ENCODE measurements around the gene SFXN3.

SFXN3 gene

DNA sequence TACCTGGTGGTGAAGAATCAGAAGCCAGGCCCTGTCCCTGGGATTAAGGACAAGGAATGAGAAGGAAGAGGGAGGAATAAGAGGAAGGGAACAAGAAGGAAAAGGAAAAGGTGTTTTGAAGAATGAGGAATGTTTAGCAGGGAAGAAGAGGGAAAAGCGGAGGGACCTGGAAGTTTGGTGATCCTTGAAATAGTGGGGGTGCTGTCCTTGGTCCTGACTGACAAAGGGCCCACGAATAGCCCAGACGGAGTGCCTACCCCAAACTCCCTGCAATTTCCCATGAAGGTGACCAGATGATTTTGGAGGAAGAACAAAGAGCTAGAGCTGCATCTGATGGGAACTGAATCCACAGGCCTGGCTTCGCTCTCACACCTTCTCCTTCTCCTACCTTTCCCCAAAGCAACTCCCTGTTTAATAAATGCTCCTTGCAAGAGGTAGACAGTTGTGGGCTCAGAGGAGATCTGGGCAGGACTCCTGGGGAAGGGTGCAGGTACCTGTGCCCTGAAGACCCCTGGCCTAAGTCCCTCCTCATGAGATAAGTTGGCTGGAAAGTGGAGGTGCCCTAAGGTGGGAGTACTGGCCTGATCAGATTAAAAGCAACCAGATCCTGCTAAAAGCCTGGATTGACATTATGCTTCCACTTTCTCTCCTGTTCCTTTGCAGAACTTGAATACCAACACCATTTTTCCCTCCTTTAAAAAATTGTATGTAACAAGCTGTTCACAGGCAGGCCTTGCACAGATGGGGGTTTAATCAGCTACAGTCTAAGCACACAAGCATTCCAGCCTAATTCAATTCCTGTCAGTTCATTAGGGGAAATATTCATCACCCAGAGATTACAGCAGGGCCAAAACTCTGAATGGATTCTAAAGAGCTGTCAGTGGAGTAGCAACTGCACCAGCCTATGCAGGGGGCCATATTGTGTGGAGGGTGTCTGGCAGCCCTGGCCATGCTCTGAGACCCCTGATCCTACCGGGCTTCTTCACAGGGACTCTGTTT is 50.2 kb downstream of the SFXN3 start:
- Histone ChIP-seq H3K9ac (ENCODE audit: low read length) (no peak overlapping the region), H3K4me1 (ENCODE audit: insufficient read depth, low read length, severe bottlenecking) (no peaks in the 10 kb centered on the region), H4K20me1 (ENCODE audit: insufficient read depth, low read length) (no peaks in the 10 kb centered on the region), H3K4me2 (ENCODE audit: low read length) (no peak overlapping the region), H3F3A (ENCODE audit: insufficient read depth, low read length) (no peaks in the 10 kb centered on the region), H3K9me3 (ENCODE audit: low read length) (no peaks in the 10 kb centered on the region), H3K79me2 (ENCODE audit: insufficient read depth, low read length) (no peaks in the 10 kb centered on the region), H2AFZ (ENCODE audit: low read length) (no peak overlapping the region), H3K4me3 (ENCODE audit: low read depth, low read length, poor library complexity, severe bottlenecking) (no peak overlapping the region), H3K9me2 (ENCODE audit: low read depth, low read length) (no peaks in the 10 kb centered on the region), H3K27ac (ENCODE audit: low read depth, low read length, poor library complexity, severe bottlenecking) (no peak overlapping the region), H3K36me3 (ENCODE audit: insufficient read depth, low read length) (no peaks in the 10 kb centered on the region), H3K27me3 (ENCODE audit: insufficient read depth, low read length) (no peaks in the 10 kb centered on the region)
- TF ChIP-seq EZH2 (IDR thresholded peaks at IDR 0.05; ENCODE audit: borderline replicate concordance, low read length), result no peak

GRCh38 chr10:101085846-101086245 is 54.8 kb downstream of the SFXN3 start:
- Histone ChIP-seq H3K4me1 (ENCODE audit: insufficient read depth, low read length, severe bottlenecking) (no peaks in the 10 kb centered on the region), H3K27me3 (ENCODE audit: insufficient read depth, low read length) (no peaks in the 10 kb centered on the region), H2AFZ (ENCODE audit: low read length) (no peak overlapping the region), H3F3A (ENCODE audit: insufficient read depth, low read length) (no peaks in the 10 kb centered on the region), H3K4me2 (ENCODE audit: low read length) (no peak overlapping the region), H3K36me3 (ENCODE audit: insufficient read depth, low read length) (no peaks in the 10 kb centered on the region), H3K4me3 (ENCODE audit: low read depth, low read length, poor library complexity, severe bottlenecking) (no peak overlapping the region), H3K79me2 (ENCODE audit: insufficient read depth, low read length) (no peaks in the 10 kb centered on the region), H3K9me2 (ENCODE audit: low read depth, low read length) (no peaks in the 10 kb centered on the region), H3K9me3 (ENCODE audit: low read length) (no peaks in the 10 kb centered on the region), H3K9ac (ENCODE audit: low read length) (no peak overlapping the region), H3K27ac (ENCODE audit: low read depth, low read length, poor library complexity, severe bottlenecking) (no peak overlapping the region), H4K20me1 (ENCODE audit: insufficient read depth, low read length) (no peaks in the 10 kb centered on the region)
- no peak for TF ChIP-seq EZH2 (IDR thresholded peaks at IDR 0.05; ENCODE audit: borderline replicate concordance, low read length)

DNA sequence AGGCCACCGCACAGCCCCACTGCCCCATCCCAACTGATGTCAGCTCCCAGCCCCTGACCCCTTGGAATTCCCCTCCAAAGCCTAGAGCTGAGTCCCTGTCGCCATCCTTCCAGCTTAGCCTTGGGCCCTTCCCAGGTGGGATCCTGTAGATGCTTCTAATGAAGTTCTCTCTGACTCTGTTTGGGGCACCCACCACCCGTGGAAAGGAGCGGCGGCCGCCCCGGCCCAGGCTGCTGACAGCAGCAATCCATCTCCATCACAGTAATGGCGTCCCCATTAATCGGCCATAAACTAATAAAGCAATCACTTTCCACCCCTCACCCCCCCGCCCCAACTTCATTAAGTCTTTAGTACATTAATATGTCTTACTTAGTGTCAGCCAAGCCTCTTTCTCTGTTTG is 56.3 kb downstream of the SFXN3 start:
- no peaks in the 10 kb centered on the region for H3K27me3 ChIP-seq (ENCODE audit: insufficient read depth, low read length)
- no peaks in the 10 kb centered on the region for H3K79me2 ChIP-seq (ENCODE audit: insufficient read depth, low read length)
- TF ChIP-seq EZH2 (IDR thresholded peaks at IDR 0.05; ENCODE audit: borderline replicate concordance, low read length), result no peak
- TF ChIP-seq, protein P1, sequence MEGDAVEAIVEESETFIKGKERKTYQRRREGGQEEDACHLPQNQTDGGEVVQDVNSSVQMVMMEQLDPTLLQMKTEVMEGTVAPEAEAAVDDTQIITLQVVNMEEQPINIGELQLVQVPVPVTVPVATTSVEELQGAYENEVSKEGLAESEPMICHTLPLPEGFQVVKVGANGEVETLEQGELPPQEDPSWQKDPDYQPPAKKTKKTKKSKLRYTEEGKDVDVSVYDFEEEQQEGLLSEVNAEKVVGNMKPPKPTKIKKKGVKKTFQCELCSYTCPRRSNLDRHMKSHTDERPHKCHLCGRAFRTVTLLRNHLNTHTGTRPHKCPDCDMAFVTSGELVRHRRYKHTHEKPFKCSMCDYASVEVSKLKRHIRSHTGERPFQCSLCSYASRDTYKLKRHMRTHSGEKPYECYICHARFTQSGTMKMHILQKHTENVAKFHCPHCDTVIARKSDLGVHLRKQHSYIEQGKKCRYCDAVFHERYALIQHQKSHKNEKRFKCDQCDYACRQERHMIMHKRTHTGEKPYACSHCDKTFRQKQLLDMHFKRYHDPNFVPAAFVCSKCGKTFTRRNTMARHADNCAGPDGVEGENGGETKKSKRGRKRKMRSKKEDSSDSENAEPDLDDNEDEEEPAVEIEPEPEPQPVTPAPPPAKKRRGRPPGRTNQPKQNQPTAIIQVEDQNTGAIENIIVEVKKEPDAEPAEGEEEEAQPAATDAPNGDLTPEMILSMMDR (IDR thresholded peaks at IDR 0.05; ENCODE audit: low read length), result no peak
- no peak overlapping the region for H3K27ac ChIP-seq (ENCODE audit: low read depth, low read length, poor library complexity, severe bottlenecking)
- no peaks in the 10 kb centered on the region for H4K20me1 ChIP-seq (ENCODE audit: insufficient read depth, low read length)
- no peak overlapping the region for H3K4me3 ChIP-seq (ENCODE audit: low read depth, low read length, poor library complexity, severe bottlenecking)
- H3K9me2 ChIP-seq (ENCODE audit: low read depth, low read length), result no peaks in the 10 kb centered on the region
- no peaks in the 10 kb centered on the region for H3K4me1 ChIP-seq (ENCODE audit: insufficient read depth, low read length, severe bottlenecking)
- no peak overlapping the region for H3K9ac ChIP-seq (ENCODE audit: low read length)
- H3K4me2 ChIP-seq (ENCODE audit: low read length), result no peak overlapping the region
- no peak overlapping the region for H2AFZ ChIP-seq (ENCODE audit: low read length)
- H3F3A ChIP-seq (ENCODE audit: insufficient read depth, low read length), result no peaks in the 10 kb centered on the region
- H3K9me3 ChIP-seq (ENCODE audit: low read length), result no peaks in the 10 kb centered on the region
- H3K36me3 ChIP-seq (ENCODE audit: insufficient read depth, low read length), result no peaks in the 10 kb centered on the region

GRCh38 chr10:101087965-101088364 is 56.9 kb downstream of the SFXN3 start:
- TF ChIP-seq EZH2 (IDR thresholded peaks at IDR 0.05; ENCODE audit: borderline replicate concordance, low read length), result no peak
- TF ChIP-seq, protein P1 (IDR thresholded peaks at IDR 0.05; ENCODE audit: low read length), result no peak
- H3K36me3 ChIP-seq (ENCODE audit: insufficient read depth, low read length), result no peaks in the 10 kb centered on the region
- no peak overlapping the region for H3K4me2 ChIP-seq (ENCODE audit: low read length)
- no peak overlapping the region for H2AFZ ChIP-seq (ENCODE audit: low read length)
- no peak overlapping the region for H3K9ac ChIP-seq (ENCODE audit: low read length)
- H4K20me1 ChIP-seq (ENCODE audit: insufficient read depth, low read length), result no peaks in the 10 kb centered on the region
- no peak overlapping the region for H3K4me3 ChIP-seq (ENCODE audit: low read depth, low read length, poor library complexity, severe bottlenecking)
- H3K79me2 ChIP-seq (ENCODE audit: insufficient read depth, low read length), result no peaks in the 10 kb centered on the region
- H3K9me2 ChIP-seq (ENCODE audit: low read depth, low read length), result no peaks in the 10 kb centered on the region
- no peaks in the 10 kb centered on the region for H3F3A ChIP-seq (ENCODE audit: insufficient read depth, low read length)
- no peak overlapping the region for H3K27ac ChIP-seq (ENCODE audit: low read depth, low read length, poor library complexity, severe bottlenecking)
- H3K4me1 ChIP-seq (ENCODE audit: insufficient read depth, low read length, severe bottlenecking), result no peaks in the 10 kb centered on the region
- H3K27me3 ChIP-seq (ENCODE audit: insufficient read depth, low read length), result no peaks in the 10 kb centered on the region
- no peaks in the 10 kb centered on the region for H3K9me3 ChIP-seq (ENCODE audit: low read length)

Measured in OCI-LY1 (cell line).